CD4-positive, alpha-beta T cell treated with Interleukin-17A for 4 hours (primary cell): ENCODE measurements around the gene MTARC1.
A peak's percentile ranks its signal among the peaks of the same experiment; 100 is the strongest.

Experiments
- DNase-seq: peaks from one replicate; pipeline ENCODE4 v3.0.0-alpha.2; 2020; ENCODE audit warnings: mixed read lengths

Gene MTARC1

DNA sequence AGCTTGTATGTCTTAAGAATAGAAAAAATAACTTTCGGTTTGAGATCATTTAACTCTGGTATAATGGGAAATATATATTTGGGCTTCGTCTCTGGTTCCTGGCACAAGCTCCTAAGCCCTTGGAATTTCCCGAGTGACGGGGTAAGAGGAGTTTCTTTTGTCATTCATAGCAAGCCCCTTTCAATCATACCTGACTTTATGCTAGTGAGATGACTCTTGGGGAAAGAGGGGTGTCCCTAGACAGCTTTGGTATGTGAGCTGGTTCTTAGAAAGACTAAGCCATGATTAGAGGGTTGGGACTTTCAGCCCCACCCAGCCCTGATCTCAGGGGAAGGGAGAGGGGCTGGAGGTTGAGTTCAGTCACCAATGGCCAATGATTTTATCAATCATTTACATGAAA is 13.9 kb upstream of the MTARC1 start:
- no peak for DNase-seq

DNA sequence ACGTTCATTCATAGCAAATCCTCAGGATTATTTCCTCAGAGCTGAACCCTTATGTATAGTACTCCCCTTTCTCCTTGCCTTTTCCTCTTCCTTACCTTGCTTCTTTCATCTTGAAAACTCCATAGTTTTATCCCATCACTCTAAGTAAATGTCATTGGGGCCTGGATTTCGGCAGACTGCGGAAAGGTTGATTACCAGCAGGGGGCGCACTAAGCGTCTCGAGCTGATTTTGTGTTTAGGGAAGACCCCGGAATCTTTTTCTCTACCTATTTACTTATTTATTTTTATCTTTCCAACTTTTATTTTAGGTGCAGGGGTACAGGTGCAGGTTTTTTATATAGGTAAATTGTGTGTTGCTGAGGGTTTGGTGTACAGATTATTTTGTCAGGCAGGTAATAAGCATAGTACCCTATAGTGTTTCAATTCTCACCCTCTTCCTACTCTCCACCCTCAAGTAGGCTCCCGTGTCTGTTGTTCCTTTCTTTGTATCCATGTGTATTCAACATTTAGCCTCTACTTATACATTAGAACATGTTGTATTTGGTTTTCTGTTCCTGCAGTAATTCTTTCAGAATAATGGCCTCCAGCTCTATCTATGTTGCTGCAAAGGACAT is 11.4 kb upstream of the MTARC1 start:
- peak; percentile 46 for DNase-seq

DNA sequence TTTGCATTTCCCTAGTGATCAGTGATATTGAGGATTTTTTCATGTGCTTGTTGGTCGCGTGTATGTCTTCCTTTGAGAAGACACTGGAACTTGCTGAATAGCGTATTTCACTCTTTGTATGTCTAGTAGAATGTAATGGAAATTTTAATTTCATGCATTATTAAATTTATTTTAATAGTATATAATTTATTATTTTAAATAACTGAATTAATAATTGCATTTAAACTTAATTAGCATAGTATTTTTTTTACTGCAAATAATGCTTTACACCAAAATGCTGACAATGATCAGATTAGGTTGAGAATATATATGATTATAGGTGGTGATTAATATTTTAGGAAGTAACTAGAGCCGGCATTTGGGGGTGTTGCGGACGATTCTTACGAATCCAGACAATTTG is 10.5 kb upstream of the MTARC1 start:
- no peak for DNase-seq

DNA sequence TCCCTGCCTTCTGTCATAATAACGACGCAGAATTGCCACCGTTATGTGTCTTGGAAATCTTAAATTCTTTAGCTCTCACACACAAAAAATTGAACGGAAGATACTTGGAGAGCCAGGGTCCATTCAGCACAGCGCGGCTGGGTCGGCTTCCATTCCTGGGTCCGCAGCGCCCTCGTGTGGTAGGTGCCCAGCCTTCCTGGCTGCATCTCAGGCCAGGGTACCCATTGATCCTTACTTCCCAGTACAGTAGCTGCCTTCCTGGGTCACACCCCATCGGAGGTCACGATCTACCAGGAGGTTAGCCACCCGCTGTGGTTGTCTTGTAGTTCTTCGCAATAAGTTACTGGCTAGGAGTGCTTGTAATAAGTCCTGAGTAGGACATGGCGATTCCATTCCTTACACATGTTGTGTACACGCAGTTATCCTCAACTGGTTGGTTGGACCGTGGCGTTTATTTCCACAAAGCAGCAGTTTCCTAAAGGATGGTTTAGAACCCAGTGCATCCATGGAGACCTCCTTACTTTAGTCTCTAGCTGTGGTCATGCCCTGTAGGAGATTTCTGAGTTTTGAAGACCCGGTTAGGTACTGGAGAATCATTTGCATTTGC is 9.9 kb upstream of the MTARC1 start:
- DNase-seq = peak; percentile 73

DNA sequence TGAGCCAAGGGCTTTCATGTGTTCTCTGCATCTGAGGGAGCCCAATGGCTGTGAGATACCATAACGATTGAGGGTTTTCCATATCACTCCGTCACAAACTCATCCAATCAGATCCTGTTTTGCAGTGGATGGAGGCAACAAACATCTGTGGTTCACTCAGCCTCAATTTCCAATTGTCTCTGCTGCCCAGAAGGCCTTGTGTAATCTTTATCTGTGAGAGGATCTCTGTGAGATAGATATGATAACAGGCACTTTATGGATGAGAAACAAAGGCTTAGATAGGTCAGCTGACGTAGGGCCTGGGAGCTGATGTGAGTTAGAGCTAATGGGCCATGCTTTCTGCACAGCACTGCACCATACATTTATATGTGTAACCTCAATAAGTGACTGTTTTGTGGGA is 3.3 kb upstream of the MTARC1 start:
- DNase-seq = no peak

DNA sequence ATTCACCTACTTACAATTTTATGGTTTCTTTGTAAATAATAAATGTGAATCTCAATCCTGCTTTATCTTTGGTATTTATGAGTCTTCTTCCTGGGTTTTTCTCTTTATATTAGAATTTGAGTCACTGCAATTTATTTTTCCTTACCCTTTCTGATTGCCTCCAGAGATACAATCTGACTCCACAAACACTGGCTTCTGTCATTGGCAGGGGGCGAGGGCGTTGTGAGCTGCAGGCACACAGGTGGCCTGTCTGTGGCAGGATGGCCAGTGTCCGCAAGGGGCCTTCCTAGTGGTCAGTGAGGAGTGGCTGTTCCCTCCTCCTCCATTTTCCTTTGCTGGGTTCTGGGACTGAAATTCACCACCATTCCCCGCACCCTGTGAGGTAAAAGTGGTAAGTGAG is 2.0 kb upstream of the MTARC1 start:
- no peak for DNase-seq

DNA sequence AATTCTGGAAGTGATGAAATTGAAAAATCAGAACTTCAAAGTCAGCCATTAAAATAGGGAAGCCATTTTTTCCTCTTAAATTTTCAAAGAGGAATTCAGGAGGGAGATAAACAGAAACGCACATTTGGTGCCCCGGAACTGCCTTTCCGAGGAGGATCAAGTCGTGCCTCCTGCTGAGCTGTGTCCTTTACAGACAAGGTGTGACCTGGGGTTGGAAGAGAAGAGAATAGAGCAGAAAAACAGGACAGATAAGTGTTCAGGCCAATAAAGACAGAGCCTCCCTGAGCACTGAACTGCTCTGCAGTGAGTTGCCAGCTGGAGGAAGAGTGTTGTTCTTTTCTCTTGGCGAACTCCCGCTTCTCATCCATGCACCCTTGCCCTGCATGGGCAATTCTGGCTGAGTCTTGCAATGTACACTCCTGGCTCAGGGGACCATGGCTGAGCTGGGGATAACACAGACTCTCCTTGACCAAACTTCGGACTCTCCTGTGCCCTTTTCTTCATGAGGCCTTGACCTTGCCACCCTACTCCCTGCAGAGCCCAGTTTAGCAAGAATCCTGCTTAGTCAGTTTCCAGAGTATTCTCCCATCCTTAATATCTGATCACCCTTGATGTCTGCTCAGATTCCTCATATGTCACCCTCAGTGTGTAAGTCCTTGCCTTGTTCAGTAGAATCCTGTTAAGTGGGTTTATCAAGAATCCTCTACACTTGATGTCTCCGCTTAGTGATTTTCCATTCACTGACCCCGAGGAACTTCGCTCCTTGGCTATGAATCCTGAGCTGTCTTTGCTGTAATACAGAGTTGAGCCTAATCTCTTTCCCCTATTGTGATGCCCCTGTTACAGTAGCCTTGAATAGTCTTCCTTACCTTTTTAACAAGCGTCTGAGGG is 1.3 kb upstream of the MTARC1 start:
- DNase-seq = no peak

DNA sequence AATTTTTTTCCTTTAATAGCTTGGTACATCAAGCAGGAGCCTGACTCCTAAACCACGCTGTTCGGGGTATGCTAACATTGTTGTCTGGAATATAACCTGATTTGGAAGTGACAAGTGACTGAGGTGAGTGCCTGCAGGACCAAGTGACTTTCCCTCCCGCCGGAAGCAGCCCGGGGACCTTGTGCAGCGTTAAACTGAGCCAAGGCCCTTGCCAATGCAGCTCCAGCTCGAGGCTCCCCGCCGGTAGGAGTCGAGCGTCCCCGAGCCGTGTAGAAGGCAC is 716 bp upstream of the MTARC1 start:
- no peak for DNase-seq

DNA sequence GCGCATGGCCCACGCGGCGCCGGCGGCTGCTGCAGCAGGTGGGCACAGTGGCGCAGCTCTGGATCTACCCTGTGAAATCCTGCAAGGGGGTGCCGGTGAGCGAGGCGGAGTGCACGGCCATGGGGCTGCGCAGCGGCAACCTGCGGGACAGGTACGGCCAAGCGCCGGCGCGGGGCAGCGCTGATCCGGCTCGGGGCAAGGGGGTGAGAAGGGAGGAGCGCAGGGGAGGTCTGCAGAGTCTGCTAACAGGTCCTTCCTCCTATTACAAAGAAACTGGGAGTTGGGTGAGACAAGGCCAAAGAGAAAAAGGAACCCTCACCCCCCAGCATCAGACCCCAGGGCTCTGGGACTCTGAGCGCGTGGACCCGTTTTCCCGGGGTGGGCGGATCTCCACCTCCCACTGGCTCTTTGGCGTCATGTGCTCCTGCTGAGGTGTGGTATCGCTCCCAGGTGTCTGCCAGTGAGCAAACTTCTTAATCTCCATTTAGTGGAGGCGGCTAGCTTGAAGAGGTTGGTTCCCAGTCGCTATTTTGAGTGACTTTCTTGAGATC is 431 bp downstream of the MTARC1 start:
- no peak for DNase-seq

DNA sequence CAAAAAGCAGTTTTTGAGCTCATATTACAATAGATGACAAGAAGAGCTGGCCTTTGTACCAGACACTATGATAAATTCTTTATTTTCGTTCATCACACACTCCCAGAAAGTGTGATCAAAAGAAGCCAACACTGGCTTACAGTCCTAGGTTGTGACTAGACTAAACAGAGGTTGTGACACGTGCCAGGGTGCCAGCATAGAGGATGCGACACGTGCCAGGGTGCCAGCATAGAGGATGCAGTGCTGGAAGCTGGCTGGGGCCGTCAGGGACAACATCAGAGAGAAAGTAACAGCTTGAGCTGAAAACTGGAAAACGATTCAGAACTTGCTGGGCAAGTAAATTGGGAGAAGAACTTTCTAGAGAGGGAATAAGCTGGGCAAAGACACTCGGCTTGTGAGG is 2.2 kb downstream of the MTARC1 start:
- no peak for DNase-seq

DNA sequence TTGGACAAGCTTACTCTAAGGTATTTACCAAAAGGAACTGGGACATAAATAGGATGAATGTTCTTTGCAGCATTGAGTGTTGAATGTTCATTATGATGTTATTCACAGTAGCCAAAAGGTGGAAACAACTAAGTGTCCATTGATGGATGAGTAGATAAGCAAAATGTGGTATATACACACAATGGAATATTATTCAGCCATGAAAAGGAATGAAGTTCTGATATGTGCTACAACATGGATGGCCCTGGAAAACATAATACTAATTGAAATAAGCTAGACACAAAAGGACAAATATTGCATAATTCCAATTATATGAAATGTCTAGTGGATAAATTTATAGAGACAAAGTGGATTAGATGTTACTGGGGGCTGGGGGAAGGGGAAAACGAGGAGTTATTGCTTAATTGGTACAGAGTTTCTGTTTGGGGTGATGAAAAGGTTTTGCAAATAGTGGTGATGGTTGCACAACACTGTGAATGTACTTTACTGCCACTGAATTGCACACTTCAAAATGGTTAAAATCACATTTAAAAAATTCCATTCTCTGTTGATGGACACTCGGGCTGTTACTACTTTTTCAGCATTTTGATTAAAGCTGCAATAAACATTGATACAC is 2.9 kb downstream of the MTARC1 start:
- DNase-seq = no peak

DNA sequence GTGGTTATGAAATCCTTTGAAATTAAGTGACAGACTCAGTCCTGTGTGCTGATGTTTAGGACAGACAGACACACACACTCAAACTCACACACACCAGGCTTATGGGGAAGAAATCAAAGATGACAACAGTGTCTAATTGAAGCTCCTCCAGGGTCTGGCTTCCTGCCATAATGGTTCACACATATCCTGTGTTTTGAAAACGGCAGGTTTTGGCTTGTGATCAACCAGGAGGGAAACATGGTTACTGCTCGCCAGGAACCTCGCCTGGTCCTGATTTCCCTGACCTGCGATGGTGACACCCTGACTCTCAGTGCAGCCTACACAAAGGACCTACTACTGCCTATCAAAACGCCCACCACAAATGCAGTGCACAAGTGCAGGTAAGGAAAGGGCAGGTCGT is 4.6 kb downstream of the MTARC1 start:
- no peak for DNase-seq

DNA sequence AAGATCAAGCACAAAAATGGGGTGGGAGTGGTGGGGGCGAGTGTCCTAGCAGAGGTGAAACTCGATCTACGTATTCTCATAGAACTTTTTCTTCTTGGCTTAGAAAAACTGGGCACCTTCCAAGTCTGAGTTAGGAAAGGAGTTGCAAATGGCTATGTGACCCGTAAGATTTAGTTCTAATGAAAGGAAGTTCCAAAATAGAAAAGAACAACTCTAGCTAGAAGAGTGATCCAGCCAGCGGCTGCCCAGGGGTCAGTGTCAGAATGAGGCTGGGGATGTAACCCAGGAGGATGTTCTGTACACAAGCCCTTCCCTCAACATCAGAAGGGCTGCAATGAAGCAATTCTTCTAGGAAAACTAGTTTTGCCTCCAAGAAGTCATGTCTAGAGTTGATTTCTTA is 5.2 kb downstream of the MTARC1 start:
- no peak for DNase-seq

DNA sequence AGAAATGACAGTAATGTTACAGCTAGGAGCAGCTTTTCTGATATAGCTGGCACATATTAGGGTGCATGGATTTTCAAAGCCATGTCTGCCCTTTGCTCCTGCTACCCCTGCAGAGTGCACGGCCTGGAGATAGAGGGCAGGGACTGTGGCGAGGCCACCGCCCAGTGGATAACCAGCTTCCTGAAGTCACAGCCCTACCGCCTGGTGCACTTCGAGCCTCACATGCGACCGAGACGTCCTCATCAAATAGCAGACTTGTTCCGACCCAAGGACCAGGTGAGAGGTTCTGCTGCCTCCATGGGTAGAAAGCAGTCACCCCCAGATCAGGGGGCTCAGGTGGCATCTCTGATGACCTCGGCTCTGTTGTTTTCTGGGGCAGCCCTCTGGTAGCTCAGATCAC is 9.8 kb downstream of the MTARC1 start:
- no peak for DNase-seq

DNA sequence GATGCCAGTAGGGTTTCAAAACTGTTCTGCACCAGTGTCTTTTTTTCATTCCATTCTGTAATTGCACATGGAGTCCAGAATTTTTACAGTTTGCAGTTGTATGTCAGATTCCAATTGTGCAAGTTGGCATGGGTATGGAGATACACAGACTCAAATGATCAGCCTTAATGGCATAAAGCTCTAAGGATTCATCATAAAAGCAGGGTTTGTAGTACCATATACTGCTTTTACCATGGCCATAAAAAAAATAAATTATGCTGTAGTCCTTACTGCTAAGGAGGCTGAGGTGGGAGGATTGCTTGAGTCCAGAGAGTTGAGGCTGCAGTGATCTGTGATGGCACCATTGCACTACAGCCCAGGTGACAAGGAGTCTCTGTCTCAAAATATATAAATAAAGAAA is 10.3 kb downstream of the MTARC1 start:
- DNase-seq = no peak

DNA sequence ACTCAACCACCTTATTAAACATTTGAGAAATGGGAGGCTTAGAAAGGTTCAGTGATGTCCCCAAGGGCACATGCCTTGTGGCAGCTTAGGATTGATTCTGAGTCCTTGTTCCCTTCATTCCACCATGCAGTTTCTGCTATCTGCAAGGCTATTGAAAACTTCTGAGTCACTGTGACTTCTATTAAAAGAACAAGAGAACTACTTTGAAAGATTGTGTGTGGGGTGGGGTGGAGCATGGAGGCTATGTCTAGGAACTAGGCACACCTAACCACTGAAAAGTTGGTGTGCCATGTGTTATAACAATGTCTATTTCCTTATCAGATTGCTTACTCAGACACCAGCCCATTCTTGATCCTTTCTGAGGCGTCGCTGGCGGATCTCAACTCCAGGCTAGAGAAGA is 10.8 kb downstream of the MTARC1 start:
- DNase-seq = no peak

DNA sequence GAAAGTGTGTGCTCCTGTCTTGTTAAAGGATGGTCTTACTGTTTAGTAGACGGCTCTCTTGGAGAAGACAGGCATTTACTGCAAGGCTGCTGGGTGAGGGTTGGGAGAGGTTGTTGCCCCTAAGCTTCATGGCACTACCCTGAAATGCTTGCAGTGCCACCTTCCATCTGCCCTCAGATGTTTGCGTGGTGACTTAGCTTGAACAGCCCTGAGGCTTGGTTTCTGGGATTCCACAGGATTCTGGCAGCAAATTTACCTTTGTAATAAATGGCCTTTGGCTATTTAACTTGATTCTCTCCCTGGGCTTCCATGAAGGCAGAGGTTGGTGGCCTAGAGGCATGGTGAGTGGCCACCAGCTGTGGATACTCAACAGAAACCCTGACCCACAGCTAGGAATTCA is 11.6 kb downstream of the MTARC1 start:
- no peak for DNase-seq

DNA sequence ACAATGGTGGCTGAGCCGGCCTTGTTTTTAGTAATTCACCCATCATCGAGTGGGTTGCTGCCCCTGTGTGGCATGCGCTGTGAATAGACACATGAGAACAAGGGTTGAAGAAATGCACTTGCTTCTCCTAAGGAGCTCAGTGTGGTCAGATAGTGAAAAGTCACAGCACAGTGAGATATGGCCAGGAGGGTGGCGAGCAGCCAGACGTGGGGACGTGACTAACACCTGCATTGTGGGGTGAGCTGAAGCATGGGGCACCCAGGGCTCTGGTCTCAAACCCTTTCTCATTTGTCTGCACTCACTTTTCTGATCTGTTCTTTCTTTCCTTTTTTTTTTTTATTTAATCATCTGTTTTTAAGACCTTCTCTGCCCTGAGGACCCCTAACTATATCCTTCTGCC is 13.5 kb downstream of the MTARC1 start:
- no peak for DNase-seq

DNA sequence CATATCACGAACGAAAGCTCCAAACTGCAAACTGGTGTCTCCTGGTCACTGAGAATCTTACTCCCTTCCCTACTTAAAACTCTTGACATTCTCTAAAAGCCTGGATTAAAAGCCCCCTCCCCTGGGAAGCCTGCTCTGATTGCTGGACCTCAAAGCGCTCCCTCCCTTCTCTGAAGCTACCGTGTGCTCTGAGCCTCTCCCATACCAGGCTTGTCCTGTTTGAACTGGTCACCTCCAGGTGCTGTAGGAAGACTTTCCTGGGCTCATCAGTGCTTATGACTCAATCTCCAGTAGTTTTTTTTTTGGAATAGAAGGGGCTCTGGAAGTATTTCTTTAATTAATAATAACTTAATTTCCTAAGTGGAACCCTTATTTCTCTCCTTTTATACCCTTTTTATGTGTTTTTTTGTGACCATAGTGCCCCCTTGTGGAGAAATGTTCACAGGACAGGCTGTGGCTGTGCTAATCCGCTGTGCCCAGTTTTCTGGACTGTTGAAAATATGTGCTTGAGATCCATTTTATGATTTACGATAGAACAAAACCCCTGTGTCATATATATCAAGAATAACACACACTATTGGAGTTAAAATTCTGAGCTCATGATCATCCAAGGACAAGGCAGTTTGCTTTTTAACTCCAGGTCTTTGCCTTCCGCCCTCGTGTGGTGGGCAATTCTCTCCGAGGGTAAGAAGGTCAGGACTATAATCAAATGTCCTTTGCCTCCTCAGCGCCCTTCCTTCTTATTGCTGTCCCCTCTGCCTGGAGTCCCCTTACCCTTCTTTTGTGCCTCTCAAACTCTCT is 16.9 kb downstream of the MTARC1 start:
- DNase-seq = peak; percentile 16

DNA sequence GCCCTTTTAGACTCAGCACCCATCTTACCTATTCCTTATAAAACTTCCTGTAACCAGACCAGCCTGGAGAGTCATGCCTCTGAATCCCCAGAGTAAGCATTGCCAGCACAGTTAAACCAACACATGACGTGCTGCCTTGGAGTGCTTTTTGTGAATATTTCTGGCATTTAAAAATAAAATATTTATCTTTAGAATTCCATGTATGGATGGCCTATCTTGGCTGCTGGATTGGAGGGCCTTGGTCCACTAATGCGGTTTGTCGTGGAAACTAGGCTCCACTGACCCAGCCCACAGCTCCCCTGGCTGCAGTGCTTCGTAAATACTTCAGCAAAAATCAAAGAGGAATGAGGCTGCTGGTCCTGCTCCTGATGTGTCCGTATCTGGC is 17.5 kb downstream of the MTARC1 start:
- no peak for DNase-seq

DNA sequence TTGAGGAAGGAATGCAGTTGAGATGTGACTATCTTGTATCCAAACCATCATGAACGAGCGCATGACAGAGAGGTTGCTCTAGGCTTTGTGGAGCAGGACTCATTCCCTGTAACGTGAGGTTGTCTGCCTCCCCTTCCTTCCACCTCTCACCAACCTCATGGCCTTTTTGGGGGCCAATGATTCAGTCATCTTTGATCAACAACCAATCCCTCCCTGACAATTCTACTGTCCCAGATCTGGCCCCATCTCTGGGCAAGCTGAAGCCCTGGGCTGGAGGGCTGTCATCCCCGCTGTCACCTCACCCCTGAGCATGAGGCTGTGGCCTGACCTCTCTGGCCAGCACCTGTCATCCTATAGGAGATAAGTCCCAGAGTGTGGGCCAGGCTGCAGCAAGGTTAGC is 19.7 kb downstream of the MTARC1 start:
- DNase-seq = no peak

DNA sequence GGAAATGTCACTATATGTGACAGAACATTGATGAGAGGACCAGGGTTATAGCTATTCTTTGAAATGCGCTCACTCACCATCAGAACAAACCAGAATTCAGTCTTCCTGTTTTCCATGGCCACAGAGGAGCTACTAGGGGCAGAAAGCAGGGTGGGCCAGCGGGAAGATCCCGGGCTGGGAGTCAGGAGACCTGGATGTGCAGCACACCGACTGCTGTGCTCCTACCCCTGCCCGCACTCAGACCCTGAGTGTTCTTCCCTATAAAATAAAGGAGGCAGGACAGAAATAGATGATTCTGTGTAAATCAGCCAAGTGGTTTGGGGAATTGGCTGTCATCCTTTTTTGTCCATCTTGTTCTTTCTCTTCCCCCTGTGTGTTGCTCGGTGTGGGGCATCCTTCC is 21.0 kb downstream of the MTARC1 start:
- DNase-seq = no peak
